DMS 273 (cell line): ENCODE results near the gene SYT9.
A peak's percentile ranks its signal among the peaks of the same experiment; 100 is the strongest.

Experiments used
- DNase-seq: peaks from one replicate; lab custom pipeline; 2025; ENCODE audit not compliant: unreplicated experiment; lab: John Stamatoyannopoulos, UW

The SYT9 gene

GRCh38 chr11:7251836-7252682 lies at the start of gene SYT9:
Gene SYT9, plus strand, starts transcription at chr11:7251904. Its CDS starts 283 bp downstream, at chr11:7252187.
- peak; percentile 36 for DNase-seq

GRCh38 chr11:7202412-7202811 lies 49.3 kb upstream of the SYT9 start:
- no peak for DNase-seq

- DNase-seq = no peak
Measured at GRCh38 chr11:7204778-7205177, 46.9 kb upstream of the SYT9 start.

- peak; percentile 0 for DNase-seq
Measured at GRCh38 chr11:7208391-7208790, 43.3 kb upstream of the SYT9 start.

GRCh38 chr11:7219491-7219890 lies 32.2 kb upstream of the SYT9 start:
- DNase-seq = no peak

- DNase-seq = no peak
Measured at GRCh38 chr11:7220636-7221035, 31.1 kb upstream of the SYT9 start.

- no peak for DNase-seq
Measured at GRCh38 chr11:7222619-7223018, 29.1 kb upstream of the SYT9 start.

- no peak for DNase-seq
Measured at GRCh38 chr11:7239877-7240276, 11.8 kb upstream of the SYT9 start.

GRCh38 chr11:7245341-7245740 lies 6.4 kb upstream of the SYT9 start:
- DNase-seq = no peak

- no peak for DNase-seq
Measured at GRCh38 chr11:7246179-7246578, 5.5 kb upstream of the SYT9 start.

GRCh38 chr11:7250166-7250565 lies 1.5 kb upstream of the SYT9 start:
- no peak for DNase-seq

- DNase-seq = no peak
Measured at GRCh38 chr11:7251487-7251835, 243 bp upstream of the SYT9 start.

- DNase-seq = no peak
Measured at GRCh38 chr11:7252683-7253213, 1.0 kb downstream of the SYT9 start.

- no peak for DNase-seq
Measured at GRCh38 chr11:7253800-7254199, 2.1 kb downstream of the SYT9 start.

- DNase-seq = no peak
Measured at GRCh38 chr11:7254731-7255291, 3.1 kb downstream of the SYT9 start.

GRCh38 chr11:7256943-7257342 lies 5.2 kb downstream of the SYT9 start:
- DNase-seq = no peak

GRCh38 chr11:7257724-7258123 lies 6.0 kb downstream of the SYT9 start:
- no peak for DNase-seq

GRCh38 chr11:7261578-7261977 lies 9.9 kb downstream of the SYT9 start:
- DNase-seq = no peak

GRCh38 chr11:7262672-7263071 lies 11.0 kb downstream of the SYT9 start:
- no peak for DNase-seq

- no peak for DNase-seq
Measured at GRCh38 chr11:7263842-7264241, 12.1 kb downstream of the SYT9 start.

- no peak for DNase-seq
Measured at GRCh38 chr11:7268758-7269157, 17.1 kb downstream of the SYT9 start.

GRCh38 chr11:7270233-7270865 lies 18.6 kb downstream of the SYT9 start:
- DNase-seq = no peak
